HG03095 (cell line): Measurements from ENCODE around the gene DACT2.
"Not testable (repeated sequence)": the region's sequence is repeated elsewhere in the genome, so short reads cannot be mapped to it uniquely, and the experiment has no call there.

Experiments
- ATAC-seq: cut with Tn5 transposase; IDR thresholded peaks from one replicate; pipeline ENCODE4 v1.9.1; 2021; ENCODE audit warnings: moderate library complexity; ENCODE audit not compliant: unreplicated experiment

DACT2 gene

GRCh38 chr6:168305096-168305749, 14.4 kb downstream of the DACT2 start:
- no peak for ATAC-seq

GRCh38 chr6:168304752-168305015, 14.9 kb downstream of the DACT2 start:
- ATAC-seq, result no peak

GRCh38 chr6:168303982-168304751, 15.4 kb downstream of the DACT2 start:
- no peak for ATAC-seq

- ATAC-seq, result no peak
Measured at GRCh38 chr6:168302534-168302933, 17.0 kb downstream of the DACT2 start.

- ATAC-seq, result no peak
Measured at GRCh38 chr6:168301648-168302398, 17.8 kb downstream of the DACT2 start.

GRCh38 chr6:168300975-168301647, 18.5 kb downstream of the DACT2 start:
- ATAC-seq, result no peak

GRCh38 chr6:168299541-168300511, 19.8 kb downstream of the DACT2 start:
- no peak for ATAC-seq

- no peak for ATAC-seq
Measured at GRCh38 chr6:168297643-168298042, 21.9 kb downstream of the DACT2 start.

GRCh38 chr6:168294901-168295300, 24.7 kb downstream of the DACT2 start:
- ATAC-seq, result no peak

GRCh38 chr6:168293636-168294530, 25.7 kb downstream of the DACT2 start:
- ATAC-seq, result no peak

- ATAC-seq, result no peak
Measured at GRCh38 chr6:168292826-168293225, 26.8 kb downstream of the DACT2 start.

GRCh38 chr6:168291450-168291849, 28.1 kb downstream of the DACT2 start:
- ATAC-seq, result no peak

- ATAC-seq, result no peak
Measured at GRCh38 chr6:168290095-168290494, 29.5 kb downstream of the DACT2 start.

- ATAC-seq, result no peak
Measured at GRCh38 chr6:168289571-168289962, 30.0 kb downstream of the DACT2 start.

- no peak for ATAC-seq
Measured at GRCh38 chr6:168288781-168289570, 30.6 kb downstream of the DACT2 start.

- not testable (repeated sequence) for ATAC-seq
Measured at GRCh38 chr6:168287460-168287859, 32.1 kb downstream of the DACT2 start.

GRCh38 chr6:168286771-168287446, 32.7 kb downstream of the DACT2 start:
- not testable (repeated sequence) for ATAC-seq

- no peak for ATAC-seq
Measured at GRCh38 chr6:168286116-168286515, 33.5 kb downstream of the DACT2 start.
